HG03457 (cell line): ENCODE data around the gene NKAIN2.
"Not testable (repeated sequence)": the region's sequence is repeated elsewhere in the genome, so short reads cannot be mapped to it uniquely, and the experiment has no call there.

Experiments
- ATAC-seq: cut with Tn5 transposase; IDR thresholded peaks from one replicate; pipeline ENCODE4 v1.9.1; 2021; ENCODE audit warnings: moderate number of reproducible peaks; ENCODE audit not compliant: unreplicated experiment

Gene NKAIN2

DNA sequence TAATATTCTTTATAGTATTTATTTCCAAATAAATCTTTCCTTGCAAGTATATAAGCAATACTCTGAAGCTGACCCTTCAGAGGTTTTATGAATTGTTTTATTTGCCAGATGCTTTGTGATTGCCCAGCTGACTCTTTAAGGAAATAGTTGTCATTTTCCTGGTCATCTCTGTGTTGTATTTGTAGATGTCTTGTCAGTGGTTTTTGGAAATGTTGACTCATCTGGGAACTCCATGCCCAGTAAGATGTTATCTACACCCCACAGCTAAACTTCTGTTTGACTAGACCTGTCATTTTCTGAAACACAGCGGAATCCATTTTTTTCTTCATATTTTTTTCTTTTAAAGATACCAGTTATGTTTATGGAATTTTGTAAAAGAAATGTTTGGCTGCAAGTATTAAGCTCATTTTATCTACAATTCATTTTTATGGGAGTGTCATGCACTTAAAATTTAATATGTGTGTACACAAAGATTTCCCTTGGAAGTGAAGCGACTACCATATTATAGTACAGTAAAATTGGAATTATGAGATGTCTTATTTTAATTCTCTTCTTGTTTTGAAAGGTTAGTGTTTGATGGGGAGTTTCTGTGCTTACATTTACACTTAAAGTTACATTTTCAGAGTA lies 491.0 kb downstream of the NKAIN2 start:
- ATAC-seq = no peak

GRCh38 chr6:124297507-124297906 lies 493.8 kb downstream of the NKAIN2 start:
- ATAC-seq = no peak

- no peak for ATAC-seq
Observed at GRCh38 chr6:124298730-124299129, 495.1 kb downstream of the NKAIN2 start.

- ATAC-seq = not testable (repeated sequence)
Observed at GRCh38 chr6:124300907-124301306, 497.2 kb downstream of the NKAIN2 start.

- ATAC-seq = no peak
Observed at GRCh38 chr6:124303971-124304370, 500.3 kb downstream of the NKAIN2 start.

- no peak for ATAC-seq
Observed at GRCh38 chr6:124310139-124310538, 506.5 kb downstream of the NKAIN2 start.

GRCh38 chr6:124319410-124319809 lies 515.7 kb downstream of the NKAIN2 start:
- ATAC-seq = no peak

- no peak for ATAC-seq
Observed at GRCh38 chr6:124324237-124324636, 520.6 kb downstream of the NKAIN2 start.

DNA sequence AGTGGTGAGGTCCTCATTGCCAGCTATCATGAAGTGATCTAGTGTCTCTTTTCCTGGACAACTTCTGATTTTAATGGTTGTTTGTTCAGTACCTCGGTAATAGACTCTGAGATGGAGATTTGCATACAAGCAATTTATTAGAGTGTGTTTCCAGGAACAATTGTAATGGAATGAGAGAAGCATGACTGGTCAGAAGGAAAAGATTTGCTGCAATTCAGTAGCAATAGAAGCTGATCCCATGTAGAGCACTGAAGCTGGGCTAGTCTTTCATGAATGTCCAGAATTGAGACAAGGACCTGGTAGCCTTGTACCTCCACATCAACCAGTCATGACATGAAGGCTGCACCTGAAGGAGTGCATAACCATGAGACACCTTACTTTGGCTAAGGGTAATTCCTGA lies 526.5 kb downstream of the NKAIN2 start:
- ATAC-seq = no peak

- ATAC-seq = no peak
Observed at GRCh38 chr6:124334359-124334758, 530.7 kb downstream of the NKAIN2 start.

GRCh38 chr6:124339610-124340334 lies 536.1 kb downstream of the NKAIN2 start:
- ATAC-seq = no peak

- ATAC-seq = not testable (repeated sequence)
Observed at GRCh38 chr6:124348339-124348738, 544.7 kb downstream of the NKAIN2 start.

DNA sequence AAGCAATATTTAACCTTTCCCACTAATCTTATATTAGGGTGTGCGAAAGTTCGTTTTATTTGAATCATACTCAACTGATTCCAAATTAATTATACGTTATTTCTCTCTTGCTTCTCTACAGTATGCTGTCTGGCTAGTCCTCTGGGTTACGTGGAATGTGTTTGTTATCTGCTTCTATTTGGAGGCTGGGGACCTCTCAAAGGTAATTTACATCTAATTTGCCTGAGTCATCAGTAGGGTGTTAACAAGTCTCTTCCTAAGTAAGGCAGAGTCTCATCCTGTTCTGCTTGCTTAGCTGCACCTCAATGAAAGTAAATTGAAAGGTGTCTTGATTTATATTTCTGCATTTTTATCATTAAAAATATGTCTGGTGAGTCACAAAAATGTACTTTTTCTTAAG lies 551.5 kb downstream of the NKAIN2 start:
- ATAC-seq = no peak

DNA sequence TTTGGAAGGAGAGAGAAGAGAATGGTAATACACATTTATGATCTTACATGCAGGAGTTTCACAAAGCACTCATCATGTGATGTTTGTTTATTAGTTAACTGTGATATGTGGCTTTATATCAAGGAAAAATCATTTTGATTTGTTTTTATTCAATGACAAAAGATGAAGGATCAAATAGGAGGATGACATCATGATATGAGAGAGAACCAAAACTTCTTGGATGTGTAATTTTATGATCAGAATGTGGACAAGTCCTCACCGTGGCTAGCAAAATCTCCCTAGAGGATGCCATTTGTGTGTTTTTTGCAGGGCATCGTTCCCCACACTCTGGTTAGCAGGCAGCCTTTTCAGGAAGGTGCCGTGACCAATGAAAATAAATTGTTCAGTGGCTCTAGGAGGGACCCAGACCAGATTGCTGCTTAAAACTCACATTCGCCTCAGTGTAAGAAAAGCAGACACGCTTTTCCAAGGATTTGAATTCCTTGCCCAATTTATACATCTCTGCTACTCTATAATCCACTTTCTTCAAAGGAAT lies 552.7 kb downstream of the NKAIN2 start:
- ATAC-seq = no peak

DNA sequence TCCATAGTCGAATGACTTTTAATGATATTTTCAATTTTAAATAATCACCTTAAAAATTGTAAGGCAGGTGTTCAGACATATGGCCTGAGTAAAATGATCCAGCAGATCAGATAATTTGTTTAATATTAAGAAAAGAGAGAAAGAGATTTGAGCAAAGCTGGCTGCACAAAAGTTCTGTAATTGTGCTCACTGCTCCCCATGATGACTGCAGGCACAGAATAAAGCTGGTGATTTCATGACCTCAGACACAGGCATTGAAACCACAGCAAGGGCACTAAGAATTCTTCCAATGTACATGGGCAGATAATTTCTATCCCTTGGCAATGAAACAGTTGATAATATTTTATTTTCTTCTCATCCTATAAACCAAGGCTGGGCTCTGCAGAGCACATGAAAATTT lies 553.1 kb downstream of the NKAIN2 start:
- no peak for ATAC-seq

- ATAC-seq = no peak
Observed at GRCh38 chr6:124368131-124368530, 564.5 kb downstream of the NKAIN2 start.

DNA sequence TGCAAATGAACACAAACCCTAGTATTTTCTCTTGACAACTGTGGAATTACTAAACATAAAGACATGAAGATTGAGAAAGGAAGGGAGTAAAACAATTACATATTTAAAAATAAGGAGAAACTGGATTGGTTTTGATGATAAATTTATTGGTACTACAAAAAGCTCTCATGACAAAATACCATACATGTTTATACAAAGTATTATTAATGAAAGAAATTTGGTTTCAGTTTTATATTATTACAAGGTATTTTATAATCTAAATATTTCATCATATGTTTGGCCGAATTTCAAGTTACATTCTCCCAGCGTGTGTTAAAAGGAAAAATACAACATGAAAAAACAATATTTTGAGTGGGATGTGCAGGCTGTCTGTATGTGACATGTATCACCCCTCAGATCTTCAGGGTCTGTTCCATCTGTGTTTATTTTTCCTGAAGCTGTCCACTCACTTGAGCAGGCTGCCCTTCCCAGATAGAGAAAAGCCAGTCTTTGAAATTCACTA lies 568.4 kb downstream of the NKAIN2 start:
- no peak for ATAC-seq

DNA sequence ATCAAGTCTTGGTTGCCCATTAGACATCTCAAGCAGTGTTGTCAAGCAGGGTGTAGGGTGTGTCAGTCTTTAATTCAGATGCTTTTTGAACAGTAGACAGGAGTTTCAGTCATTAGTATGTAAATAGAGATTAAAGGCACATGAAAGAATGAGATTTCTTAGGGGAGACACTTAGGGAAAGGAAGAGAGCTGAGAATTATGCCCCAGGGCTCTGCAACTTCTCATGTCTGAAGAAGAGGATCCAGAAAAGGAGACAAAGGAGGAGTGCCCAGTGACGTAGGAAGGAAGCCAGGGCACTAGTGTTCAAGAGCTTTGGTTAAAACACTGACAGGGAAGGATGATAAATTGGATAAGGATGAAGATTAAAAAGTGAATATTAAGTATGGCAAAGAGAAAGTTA lies 569.7 kb downstream of the NKAIN2 start:
- no peak for ATAC-seq

GRCh38 chr6:124389127-124389526 lies 585.5 kb downstream of the NKAIN2 start:
- no peak for ATAC-seq

- ATAC-seq = no peak
Observed at GRCh38 chr6:124393536-124393935, 589.9 kb downstream of the NKAIN2 start.

DNA sequence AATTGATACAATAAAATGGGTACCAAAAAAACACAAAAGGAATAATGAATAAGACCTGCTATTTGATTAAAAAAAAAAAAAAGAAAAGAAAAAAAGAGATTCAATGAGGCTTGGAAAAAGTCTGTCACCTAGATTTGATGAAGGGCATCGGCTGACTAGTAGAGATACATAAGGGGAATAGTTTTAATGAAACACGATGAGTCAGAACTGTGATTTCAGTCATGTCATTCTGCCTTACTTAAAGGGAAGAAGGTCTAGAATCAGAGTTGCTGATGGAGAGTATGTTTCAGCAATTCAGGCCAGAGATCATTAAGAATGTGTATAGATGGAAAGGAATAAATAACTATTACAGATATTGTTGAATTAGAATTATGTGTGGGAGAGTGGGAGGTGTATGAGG lies 592.7 kb downstream of the NKAIN2 start:
- ATAC-seq = no peak
